GM19043 (cell line): ENCODE measurements around the gene ARHGAP20.
"Not testable (repeated sequence)": the region's sequence is repeated elsewhere in the genome, so short reads cannot be mapped to it uniquely, and the experiment has no call there.

Experiments
- ATAC-seq: cut with Tn5 transposase; IDR thresholded peaks from one replicate; pipeline ENCODE4 v1.9.1; 2021; ENCODE audit warnings: low read depth; ENCODE audit not compliant: unreplicated experiment

ARHGAP20 gene

DNA sequence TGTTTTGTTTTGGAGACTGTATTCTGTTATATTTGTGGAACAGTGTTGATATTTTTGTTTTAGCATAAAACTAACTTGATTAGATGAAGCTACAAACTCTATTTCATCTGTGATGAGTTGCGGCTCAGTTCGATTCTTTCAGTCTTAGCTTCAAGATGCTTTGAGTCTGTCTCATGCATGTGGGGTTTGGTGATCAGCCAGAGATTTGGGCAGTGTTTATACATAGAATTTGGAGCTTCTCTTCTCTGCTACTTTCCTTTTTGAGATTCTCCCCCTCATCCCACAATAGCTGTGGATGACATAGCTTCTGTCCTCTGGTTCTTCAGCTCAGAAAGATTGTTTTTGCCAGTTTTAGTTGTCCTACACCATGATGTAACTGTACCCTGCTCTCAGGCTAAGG, 90.4 kb downstream of the ARHGAP20 start:
- ATAC-seq, result no peak

DNA sequence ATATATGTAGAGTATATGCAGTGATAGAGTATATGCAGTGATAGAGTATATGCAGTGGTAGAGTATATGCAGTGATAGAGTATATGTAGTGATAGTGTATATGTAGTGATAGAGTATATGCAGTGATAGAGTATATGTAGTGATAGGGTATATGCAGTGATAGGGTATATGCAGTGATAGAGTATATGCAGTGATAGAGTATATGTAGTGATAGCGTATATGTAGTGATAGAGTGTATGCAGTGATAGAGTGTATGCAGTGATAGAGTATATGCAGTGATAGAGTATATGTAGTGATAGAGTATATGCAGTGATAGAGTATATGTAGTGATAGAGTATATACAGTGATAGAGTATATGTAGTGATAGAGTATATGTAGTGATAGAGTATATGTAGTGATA, 92.9 kb downstream of the ARHGAP20 start:
- ATAC-seq, result not testable (repeated sequence)

DNA sequence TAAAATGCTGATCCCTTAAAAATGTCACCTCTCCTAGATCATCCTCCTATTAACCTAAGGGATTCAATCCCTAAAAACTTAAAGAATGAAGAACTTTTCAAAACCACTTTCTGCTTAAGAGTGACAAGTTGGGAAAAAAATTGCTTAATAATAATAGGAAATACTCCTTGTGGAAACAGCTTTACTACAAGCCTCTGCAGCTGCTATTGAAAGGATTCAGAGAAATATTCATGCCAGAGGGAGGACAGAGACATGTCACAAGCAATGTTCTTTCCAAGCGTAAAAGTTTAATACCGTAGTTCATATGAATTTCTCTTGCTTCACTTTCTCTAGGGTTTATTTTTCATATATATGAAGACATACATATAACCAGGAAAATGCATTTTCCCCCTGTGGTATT, 98.2 kb downstream of the ARHGAP20 start:
- ATAC-seq, result no peak

DNA sequence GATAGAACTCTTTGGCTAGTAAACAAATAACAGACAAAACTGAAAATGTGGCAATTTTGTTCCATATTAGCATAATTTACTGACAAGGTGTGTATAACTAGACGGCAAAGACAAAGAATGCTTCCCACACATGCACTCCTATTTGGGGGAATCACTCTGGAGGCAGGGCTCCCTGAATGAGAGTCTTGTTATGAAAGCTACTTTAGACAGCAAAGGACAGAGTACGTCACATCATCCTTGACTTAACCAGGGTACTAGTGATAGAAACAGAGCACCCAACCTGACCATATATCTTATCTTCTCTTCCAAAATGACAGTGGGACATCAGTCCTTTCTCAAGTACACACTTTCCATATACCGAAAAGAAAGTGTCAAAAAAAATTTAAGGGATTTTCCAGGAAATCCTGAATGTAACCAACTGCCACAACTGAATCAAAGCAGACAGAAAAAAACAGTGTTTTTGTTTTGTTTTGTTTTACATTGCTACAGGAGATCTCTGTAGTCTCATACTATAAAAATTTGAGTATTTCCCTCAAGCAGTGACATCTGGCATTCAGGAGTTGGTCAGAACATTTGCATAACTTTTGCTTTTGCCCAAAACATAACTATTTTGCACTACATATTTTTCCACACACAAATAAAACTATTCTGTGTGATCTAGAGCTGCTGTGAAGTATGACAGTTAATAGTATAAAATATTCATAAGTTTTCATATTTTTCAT, 98.9 kb downstream of the ARHGAP20 start:
- no peak for ATAC-seq

DNA sequence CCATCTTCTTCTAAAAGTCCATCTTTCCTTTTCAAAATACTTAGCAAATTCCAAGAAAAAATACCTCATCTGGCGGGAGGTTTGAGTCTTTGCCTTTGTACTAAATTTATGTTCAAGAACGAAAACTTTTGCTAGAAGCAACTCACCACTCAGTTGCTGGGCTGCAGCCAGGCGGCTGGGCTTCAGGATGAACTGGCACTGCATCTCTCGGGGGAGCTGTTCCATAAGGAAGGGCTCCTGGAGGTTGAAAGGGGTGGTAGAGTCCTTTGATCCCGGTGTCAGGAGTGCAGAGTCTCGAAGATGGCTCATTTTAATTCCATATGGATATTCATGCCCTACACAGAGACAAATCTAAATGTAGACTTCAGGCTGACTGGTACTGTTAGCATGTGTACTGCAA, 105.8 kb downstream of the ARHGAP20 start:
- no peak for ATAC-seq

DNA sequence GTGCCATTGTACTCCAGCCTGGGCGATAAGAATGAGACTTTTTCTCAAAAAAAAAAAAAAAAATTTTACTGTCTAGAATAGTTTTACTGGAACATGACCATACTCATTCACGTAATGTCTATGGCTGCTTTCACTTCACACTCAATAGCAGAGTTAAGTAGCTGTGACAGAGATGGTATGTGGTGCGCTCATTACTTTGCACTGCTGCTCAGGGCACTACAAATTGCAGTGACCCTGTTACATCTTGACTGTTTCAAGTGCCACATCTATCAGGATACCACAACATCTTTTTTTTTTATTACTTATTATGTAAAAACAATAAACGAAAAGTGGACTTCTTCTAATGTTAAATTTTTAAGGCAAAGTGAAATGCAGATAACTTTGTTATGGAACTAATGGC, 110.3 kb downstream of the ARHGAP20 start:
- ATAC-seq, result no peak

DNA sequence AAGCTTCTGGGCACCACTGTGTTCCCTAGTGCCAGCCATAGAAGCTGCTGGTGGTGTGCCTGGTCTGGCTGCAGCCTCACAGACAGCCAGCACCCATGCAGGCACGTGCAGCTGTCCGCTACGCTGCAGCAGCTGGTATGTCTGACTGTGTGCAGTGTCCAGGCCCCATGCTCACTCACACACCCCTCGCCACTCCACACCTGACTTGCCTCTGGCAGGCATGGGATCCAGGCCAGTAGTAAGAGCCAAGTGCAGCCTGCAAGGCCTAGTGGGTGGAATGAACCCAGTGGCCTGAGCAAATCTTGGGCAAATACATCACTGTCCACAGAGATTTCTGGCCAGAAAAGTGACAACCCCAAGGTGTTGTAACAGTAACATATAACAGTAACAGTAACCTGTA, 111.9 kb downstream of the ARHGAP20 start:
- no peak for ATAC-seq

DNA sequence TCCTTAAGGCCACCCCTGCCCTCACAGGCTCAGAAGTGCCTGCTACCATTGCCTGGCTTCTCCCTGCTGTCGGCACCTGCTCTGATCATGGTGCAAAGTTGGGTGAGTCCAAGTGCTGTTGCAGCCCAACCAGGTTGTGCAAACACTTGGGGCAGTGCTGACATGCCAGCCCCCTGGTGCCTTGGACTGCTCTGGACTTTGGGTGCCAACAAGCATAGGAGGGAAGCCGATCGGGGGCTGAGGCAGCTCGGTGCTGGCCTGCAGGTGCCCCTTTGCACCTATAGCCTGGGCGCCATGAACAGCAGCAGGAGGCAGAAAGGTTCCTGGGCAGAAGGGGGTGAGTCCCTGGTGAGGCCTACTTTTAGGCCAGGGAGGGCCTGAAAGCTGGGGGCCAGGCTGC, 113.0 kb downstream of the ARHGAP20 start:
- no peak for ATAC-seq

DNA sequence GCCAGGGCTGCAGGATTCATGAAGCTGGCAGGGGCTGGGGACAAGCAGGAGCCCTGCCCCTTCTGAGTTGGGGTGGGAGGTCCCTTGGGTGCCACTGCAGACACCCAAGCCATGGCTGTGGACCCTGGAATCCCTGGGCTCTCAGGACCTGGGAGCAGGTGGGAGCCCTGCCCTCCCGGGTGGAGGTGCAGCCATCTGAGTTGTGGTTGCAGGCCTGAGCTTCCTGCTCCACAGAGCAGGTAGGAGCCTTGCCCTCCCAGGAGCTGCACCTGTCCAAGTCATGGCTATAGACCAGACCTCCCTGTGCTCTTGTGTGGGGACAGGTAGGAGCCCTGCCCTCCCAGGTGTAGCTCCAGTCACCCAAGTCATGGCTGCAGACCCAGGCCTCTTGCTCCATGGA, 113.5 kb downstream of the ARHGAP20 start:
- no peak for ATAC-seq

DNA sequence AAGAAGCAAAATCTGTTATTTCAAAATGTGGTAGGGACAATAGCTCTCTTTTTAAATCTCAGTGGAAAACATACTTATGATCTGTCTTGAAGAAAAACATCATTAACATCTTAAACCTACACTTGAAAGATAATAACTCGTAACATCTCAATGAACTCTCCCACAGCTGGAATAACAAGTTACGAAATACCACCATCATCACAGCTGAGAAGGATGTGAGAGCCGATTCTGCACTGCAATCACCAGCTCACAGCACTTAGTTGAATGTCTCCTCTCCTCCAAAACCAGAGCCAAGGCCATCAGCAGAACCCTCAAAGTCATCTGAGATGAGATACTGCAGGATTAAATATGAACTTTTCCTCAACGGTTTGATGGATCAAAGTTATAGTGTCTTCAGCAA, 124.3 kb downstream of the ARHGAP20 start:
- ATAC-seq, result no peak

DNA sequence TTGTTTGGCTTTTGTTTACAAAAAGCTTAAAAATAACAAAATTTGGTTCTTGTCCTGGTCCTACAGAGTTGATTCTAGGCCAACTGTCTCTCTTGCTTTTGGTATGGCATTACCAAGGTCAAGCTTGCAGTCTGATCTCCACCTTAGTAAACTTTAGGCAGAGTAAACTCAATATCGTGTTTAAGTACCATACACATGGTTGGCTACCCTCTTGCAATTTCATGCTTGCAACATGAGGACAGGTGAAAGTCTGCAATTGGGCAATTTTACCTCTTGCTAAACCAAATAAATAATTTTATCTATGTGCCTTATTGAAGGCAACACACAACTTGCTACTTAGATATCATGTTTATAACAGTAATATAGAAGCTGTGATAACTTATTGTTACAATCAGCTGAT, 125.1 kb downstream of the ARHGAP20 start:
- ATAC-seq, result no peak

DNA sequence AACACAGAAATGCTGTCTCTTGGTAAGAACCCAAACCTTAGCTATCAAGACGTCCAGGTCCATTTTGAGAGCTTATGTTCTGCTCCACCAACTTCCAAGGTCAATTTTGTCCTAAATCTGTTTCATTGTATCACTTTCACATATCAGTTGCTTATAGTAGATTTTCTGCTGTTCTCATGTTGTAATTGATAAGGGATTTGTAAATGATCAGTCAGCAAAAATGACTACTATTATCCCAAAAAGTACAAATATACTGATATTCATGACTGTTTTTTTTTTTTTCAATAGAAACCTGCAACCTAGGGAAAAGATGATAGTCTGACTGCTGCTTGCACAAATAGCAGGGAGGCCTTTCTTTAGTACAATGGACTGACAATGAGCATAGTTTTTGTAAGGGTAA, 128.1 kb downstream of the ARHGAP20 start:
- ATAC-seq, result no peak

DNA sequence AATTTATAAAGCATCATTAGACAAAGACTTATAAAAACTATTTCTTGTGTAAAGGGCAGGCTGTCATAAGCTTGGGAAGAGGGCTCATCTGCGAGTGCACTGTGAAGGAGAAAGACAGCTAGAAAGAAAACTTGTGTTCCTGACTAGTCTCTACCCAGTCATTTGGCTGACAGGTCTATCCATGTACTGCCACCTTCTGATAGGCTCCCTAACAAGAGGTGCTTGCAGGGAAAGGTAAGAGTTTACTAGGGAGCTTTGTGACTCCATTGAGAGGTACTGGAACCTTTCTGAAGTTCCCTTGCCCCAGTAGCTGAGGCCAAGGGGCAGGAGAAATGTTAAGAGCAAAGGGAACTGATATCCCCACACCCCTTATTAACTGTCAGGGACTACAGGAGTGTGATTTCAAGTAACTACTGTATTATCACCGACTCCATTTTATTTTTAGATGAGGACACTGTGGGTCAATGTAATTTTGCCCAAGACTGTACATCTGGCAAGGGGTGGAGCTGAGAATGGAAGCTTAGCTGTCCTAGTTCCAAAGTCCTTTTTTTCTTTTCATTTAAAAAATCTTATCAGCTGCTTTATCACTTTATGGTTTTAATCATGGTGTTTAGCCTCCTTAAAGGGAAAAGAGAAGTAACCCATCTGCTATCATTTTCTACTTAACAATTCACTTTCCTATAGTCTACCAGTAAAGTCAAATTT, 129.4 kb downstream of the ARHGAP20 start:
- no peak for ATAC-seq

DNA sequence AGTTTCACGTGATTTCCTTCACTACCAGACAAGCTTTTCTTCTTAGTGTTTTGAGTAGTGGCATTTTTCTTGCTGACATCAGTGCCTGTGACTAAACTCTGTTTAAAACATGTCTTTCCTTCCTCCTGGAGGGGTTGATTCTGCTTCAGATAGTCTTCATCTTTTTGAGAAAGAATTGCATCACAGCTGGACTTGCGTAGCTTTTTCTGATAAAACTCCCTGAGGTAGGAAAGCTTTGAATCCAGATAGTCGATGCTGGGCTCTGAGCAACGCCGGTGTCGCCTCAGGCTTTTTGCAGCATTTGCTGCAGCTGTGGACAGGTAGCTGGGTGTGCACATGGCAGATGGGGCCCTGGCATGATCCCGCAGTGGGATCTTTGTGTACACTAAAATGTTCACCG, 131.7 kb downstream of the ARHGAP20 start:
- ATAC-seq, result no peak

DNA sequence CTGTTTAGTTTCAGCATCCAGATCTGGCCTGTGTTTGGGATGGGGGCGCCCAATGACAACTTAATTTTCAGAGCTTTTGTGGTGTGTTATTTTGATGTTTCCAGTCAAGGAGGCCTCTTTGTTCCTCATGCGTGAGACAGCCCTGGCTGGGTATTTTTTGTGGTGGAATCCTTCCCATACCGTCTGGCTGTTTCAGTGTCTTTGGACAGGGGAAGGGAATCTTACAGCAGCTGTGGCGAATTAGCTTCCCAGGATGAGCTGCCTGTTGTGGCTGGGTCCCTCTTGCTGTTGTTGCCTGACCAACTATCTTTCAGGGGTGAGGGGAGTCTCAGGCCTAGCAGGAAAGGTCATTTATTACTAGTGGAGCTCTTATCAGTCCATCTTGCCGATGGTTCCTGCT, 138.8 kb downstream of the ARHGAP20 start:
- ATAC-seq, result no peak

DNA sequence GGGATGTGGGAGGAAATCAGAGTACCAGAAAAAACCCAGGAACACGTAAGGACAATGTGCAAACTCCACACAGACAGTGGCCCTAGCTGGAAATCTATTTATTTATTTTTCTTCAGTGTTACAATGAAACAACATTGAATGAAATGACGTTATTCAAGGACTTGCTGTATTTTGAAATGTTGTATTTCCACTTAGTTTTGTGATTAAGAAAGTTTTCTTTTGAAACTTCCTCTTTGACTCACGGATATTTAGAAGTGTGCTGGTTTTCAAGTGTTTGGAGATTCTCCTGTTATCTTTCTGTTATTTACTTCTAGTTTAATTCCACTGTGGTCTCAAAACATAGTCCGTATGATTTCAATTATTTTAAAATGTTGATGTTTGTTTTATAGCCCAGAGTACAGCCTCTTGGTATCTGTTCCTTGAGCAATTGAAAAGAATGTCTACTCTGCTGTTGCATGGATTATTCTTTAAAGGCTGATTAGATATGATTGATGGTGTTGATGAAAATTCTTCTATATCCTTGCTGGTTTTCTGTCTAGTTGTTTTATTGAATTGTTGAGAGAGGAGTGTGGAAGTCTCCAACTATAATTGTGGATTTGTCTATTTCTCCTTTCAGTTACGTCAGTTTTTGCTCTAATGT, 141.0 kb downstream of the ARHGAP20 start:
- no peak for ATAC-seq

DNA sequence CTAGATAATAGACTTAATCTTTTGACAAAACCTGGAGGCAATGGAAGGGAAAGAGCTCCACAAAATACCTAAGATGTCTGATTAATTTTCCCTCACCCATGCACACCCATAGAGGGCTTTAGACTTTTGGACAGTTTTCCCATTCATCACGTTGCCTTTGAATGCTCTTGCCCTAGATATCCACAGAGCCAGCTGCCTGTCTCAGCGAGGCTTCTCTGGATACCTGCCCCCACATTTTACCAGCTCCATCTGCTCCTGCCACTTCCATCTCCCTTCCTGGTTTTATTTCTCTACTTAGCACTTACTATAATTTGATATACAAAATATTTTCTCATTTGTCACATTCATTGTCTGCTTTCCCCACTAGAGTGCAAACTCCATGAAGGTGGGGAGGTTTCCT, 145.7 kb downstream of the ARHGAP20 start:
- no peak for ATAC-seq

DNA sequence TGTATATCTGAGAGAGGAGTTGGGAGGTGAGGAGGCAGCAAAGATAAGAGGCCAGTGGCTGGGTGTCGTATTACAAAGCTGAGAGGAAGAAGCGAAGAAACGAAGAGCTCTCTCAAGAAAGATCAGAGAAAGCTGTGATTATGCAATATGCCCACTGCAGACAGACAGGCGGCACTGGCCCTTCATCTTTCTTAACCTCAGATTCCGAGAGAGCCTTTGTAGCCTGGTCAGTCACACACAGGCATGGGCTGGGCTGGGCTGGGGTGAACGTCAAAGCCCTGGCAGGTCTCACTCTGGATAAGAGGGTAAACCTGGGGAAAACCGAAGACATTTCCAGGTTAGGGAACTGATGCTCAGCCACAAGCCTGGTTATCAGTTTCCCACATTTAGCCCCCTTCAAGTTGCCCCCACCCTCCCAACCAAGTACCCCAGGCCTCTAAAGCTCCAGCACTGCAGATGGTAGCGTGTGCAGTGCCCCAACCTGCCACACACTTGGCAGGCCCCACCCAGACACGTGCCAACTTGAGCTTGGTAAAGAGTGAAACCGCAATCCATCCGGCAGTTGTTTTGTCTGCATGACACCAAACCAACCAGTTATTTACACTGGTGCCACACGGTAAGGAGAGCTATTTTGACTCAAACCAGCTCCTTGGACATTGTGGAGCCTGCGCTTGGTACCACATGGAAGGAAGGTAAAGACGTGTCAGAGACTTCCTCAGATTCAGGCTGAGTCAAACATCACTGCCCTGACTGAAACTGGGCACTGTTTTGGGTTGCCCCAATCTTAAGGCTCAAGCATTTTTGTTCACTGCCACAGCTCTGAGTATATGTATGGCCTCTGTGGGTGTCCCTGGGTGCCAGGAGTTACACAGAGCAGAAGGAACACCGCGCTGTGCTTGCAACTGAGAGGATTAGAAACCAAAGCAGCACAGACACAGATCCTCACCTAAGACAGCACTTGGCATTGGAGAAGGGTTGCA, 146.6 kb downstream of the ARHGAP20 start:
- ATAC-seq, result no peak

DNA sequence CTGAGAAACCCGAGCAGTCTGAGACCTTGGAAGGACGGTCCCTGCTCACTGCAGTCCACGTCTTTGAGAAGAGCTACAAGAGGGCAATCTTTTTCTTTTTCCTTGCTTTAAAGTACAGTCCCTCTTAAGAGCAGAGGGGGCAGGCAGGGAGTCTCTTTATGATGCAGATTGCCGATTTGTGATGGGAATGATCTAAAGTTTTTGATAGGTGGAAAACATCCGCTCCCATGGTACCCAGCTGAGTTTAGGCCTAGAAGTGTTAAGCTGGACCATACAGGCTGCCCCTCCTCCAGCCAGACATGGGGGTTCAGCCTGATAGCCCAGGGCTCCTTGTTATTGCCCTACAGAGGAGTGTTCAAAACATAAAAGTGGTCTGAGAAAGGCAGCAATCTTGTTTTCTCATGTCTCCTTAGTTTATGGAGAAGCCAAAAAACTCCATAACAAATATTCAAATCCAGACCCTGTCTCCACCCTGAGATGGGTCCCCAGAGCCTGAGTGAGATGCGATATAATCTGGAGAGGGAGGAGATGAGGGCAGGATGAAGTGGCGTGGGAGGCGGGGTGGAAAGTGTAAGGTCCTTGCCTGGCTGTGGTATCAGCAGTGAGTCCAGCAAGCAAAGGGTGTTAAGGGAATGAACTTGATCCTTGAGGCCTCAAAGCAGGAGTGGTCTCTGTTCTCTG, 147.4 kb downstream of the ARHGAP20 start:
- ATAC-seq, result no peak

DNA sequence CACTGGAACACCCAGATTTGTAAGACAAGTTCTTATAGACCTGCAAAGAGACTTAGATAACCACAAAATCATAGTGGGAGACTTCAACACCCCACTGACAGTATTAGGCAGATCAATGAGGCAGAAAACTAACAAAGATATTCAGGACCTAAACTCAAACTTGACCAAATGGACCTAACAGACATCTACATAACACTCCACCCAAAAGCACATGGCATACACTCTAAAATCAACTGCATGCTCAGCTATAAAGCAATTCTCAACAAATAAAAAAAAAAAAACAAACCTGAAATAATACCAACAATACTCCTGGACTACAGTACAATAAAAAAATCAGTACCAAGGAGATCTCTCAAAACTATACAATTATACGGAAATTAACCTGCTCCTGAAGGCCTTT, 167.5 kb downstream of the ARHGAP20 start:
- ATAC-seq, result no peak
